Measurements from ENCODE around the gene ASF1A.

- TF ChIP-seq, protein P1, sequence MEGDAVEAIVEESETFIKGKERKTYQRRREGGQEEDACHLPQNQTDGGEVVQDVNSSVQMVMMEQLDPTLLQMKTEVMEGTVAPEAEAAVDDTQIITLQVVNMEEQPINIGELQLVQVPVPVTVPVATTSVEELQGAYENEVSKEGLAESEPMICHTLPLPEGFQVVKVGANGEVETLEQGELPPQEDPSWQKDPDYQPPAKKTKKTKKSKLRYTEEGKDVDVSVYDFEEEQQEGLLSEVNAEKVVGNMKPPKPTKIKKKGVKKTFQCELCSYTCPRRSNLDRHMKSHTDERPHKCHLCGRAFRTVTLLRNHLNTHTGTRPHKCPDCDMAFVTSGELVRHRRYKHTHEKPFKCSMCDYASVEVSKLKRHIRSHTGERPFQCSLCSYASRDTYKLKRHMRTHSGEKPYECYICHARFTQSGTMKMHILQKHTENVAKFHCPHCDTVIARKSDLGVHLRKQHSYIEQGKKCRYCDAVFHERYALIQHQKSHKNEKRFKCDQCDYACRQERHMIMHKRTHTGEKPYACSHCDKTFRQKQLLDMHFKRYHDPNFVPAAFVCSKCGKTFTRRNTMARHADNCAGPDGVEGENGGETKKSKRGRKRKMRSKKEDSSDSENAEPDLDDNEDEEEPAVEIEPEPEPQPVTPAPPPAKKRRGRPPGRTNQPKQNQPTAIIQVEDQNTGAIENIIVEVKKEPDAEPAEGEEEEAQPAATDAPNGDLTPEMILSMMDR (IDR thresholded peaks at IDR 0.05), result no peak
- no peak for TF ChIP-seq ZFX (IDR thresholded peaks at IDR 0.05; ENCODE audit: borderline replicate concordance)
Measured at GRCh38 chr6:118908441-118908840, 14.5 kb downstream of the ASF1A start.

Data from 22Rv1 (cell line).